GM23338 (cell line): ENCODE data around the gene BCAR3. TPM values are rescaled to one million over a fixed set of nuclear protein-coding genes. Genes with fewer than 3 reads are reported as not detected.

Experiments used
- ATAC-seq: fragments of 200-7000 bp; cut with Tn5 transposase; 3 replicates; pipeline ENCODE4 v1.9.1; 2020
- DNase-seq: peaks from one replicate; pipeline ENCODE4 v3.0.0-alpha.2; 2015; ENCODE audit warnings: low spot score
- H2AFZ ChIP-seq: fragments of 200-600 bp; sonication (generic); 2 replicates; pipeline ENCODE4 v1.8.0; 2016; ENCODE audit warnings: antibody characterized with exemption, mild to moderate bottlenecking, moderate library complexity
- H3F3A ChIP-seq: fragments of 200-600 bp; sonication (generic); replicated peaks from 2 replicates; pipeline ENCODE4 v1.8.0; 2017; ENCODE audit warnings: antibody characterized with exemption, mixed run types, low read depth
- H3K27ac ChIP-seq: fragments of 200-600 bp; sonication (generic); 2 replicates; pipeline ENCODE4 v1.6.1; 2016; ENCODE audit warnings: low read depth
- H3K27me3 ChIP-seq: fragments of 200-600 bp; sonication (generic); 2 replicates; pipeline ENCODE4 v1.8.0; 2016; ENCODE audit warnings: mild to moderate bottlenecking, mixed run types, moderate library complexity; ENCODE audit not compliant: insufficient read depth
- H3K36me3 ChIP-seq: fragments of 200-600 bp; sonication (generic); 2 replicates; pipeline ENCODE4 v1.8.0; 2016; ENCODE audit warnings: mild to moderate bottlenecking; ENCODE audit not compliant: insufficient read depth
- H3K4me1 ChIP-seq: fragments of 200-600 bp; sonication (generic); 2 replicates; pipeline ENCODE4 v1.8.0; 2016; ENCODE audit warnings: mild to moderate bottlenecking, moderate library complexity; ENCODE audit not compliant: insufficient read depth
- H3K4me2 ChIP-seq: fragments of 200-600 bp; sonication (generic); 2 replicates; pipeline ENCODE4 v1.7.1; 2017; ENCODE audit warnings: mixed run types
- H3K4me3 ChIP-seq: fragments of 200-600 bp; sonication (generic); 2 replicates; pipeline ENCODE4 v1.6.1; 2016; ENCODE audit warnings: mixed run types
- H3K79me2 ChIP-seq: fragments of 200-600 bp; sonication (generic); replicated peaks from 2 replicates; pipeline ENCODE4 v1.8.0; 2017; ENCODE audit warnings: mild to moderate bottlenecking; ENCODE audit not compliant: insufficient read depth
- H3K9me2 ChIP-seq: fragments of 200-600 bp; sonication (generic); 2 replicates; pipeline ENCODE4 v1.8.0; 2017; ENCODE audit not compliant: insufficient read depth
- H4K20me1 ChIP-seq: fragments of 200-600 bp; sonication (generic); replicated peaks from 2 replicates; pipeline ENCODE4 v1.8.0; 2017; ENCODE audit warnings: mild to moderate bottlenecking; ENCODE audit not compliant: insufficient read depth
- H3K27ac Mint-ChIP-seq: 2 replicates; pipeline ENCODE4 v1.8.0; 2020; ENCODE audit warnings: inconsistent platforms, mild to moderate bottlenecking, moderate library complexity, mixed read lengths
- H3K27me3 Mint-ChIP-seq: 3 replicates; pipeline ENCODE4 v1.8.0; 2022; ENCODE audit warnings: low read depth, mild to moderate bottlenecking, moderate library complexity, mixed read lengths, inconsistent platforms; ENCODE audit not compliant: insufficient read depth, poor library complexity
- H3K36me3 Mint-ChIP-seq: 3 replicates; pipeline ENCODE4 v1.8.0; 2021; ENCODE audit warnings: low read depth, mild to moderate bottlenecking, inconsistent platforms, moderate library complexity, mixed read lengths
- H3K4me1 Mint-ChIP-seq: 3 replicates; pipeline ENCODE4 v1.8.0; 2020; ENCODE audit warnings: mild to moderate bottlenecking, inconsistent platforms, mixed read lengths
- H3K4me3 Mint-ChIP-seq: 3 replicates; pipeline ENCODE4 v1.8.0; 2021; ENCODE audit warnings: moderate library complexity, mild to moderate bottlenecking, inconsistent platforms, mixed read lengths
- H3K9me3 Mint-ChIP-seq: 3 replicates; pipeline ENCODE4 v1.8.0; 2020; ENCODE audit warnings: moderate library complexity, mild to moderate bottlenecking, inconsistent platforms, mixed read lengths
- CREB1 ChIP-seq: fragments of 250-450 bp; sonication (Bioruptor Pico); IDR thresholded peaks from 2 replicates; pipeline ENCODE4 v1.5.0; 2020; ENCODE audit warnings: low read depth, mild to moderate bottlenecking, moderate library complexity
- CTCF ChIP-seq, 2 experiments: fragments of 200-600 bp in 1 of 2; sonication (generic) in 1 of 2; conservative IDR thresholded peaks; 2 replicates each; pipeline versions ENCODE4 v1.5.1 to v1.6.1; 2016 to 2017; ENCODE audit warnings: antibody characterized with exemption in 2 of 2, low read depth in 2 of 2, mild to moderate bottlenecking in 2 of 2, moderate library complexity in 1 of 2
- EZH2 ChIP-seq: fragments of 200-600 bp; sonication (generic); IDR thresholded peaks from one replicate; pipeline ENCODE4 v1.8.0; 2017; ENCODE audit warnings: antibody characterized with exemption, mild to moderate bottlenecking, low read depth; ENCODE audit not compliant: unreplicated experiment
- EZH2phosphoT487 ChIP-seq: fragments of 200-600 bp; sonication (generic); IDR thresholded peaks from one replicate; pipeline ENCODE4 v1.8.1; 2018; ENCODE audit warnings: antibody characterized with exemption; ENCODE audit not compliant: unreplicated experiment
- NANOG ChIP-seq: IDR thresholded peaks from 2 replicates; pipeline ENCODE4 v1.6.1; 2016; ENCODE audit warnings: antibody characterized with exemption, borderline replicate concordance
- POLR2AphosphoS5 ChIP-seq: IDR thresholded peaks from 2 replicates; pipeline ENCODE4 v1.6.1; 2016; ENCODE audit warnings: antibody characterized with exemption, low read depth
- ZNF114 ChIP-seq: fragments of 250-450 bp; sonication (Bioruptor Pico); IDR thresholded peaks from 2 replicates; pipeline ENCODE4 v1.5.0; 2020; ENCODE audit warnings: mild to moderate bottlenecking, moderate library complexity
- ZNF331 ChIP-seq: fragments of 250-450 bp; sonication (Bioruptor Pico); IDR thresholded peaks from 2 replicates; pipeline ENCODE4 v1.5.0; 2020; ENCODE audit warnings: low read depth, mild to moderate bottlenecking, moderate library complexity
- polyA plus RNA-seq: library from polyadenylated mRNA; unstranded; fragments of >200 nt; fragmentation: Nextera tagmentation; extraction: Ambion mirVana; gene quantifications from 2 replicates; pipeline ENCODE4 v1.2.1, GENCODE V29; 2016
- total RNA-seq: library from RNA; depleted of rRNA; stranded (reverse); fragments of >200 nt; shearing (Covaris generic); gene quantifications from 2 replicates; pipeline ENCODE4 v1.2.3, GENCODE V29; 2014
- TF ChIP-seq, protein P1 (sequence below): IDR thresholded peaks from one replicate; pipeline ENCODE4 v1.6.1; 2018; ENCODE audit warnings: antibody characterized with exemption; ENCODE audit not compliant: unreplicated experiment
- TF ChIP-seq, protein P2 (sequence below): IDR thresholded peaks from 2 replicates; pipeline ENCODE4 v1.6.1; 2016; ENCODE audit warnings: antibody characterized with exemption

Gene BCAR3
- total and polyA plus RNA-seq, 2 experiments from 2014 or later: 5.5 to 9.7 TPM

DNA sequence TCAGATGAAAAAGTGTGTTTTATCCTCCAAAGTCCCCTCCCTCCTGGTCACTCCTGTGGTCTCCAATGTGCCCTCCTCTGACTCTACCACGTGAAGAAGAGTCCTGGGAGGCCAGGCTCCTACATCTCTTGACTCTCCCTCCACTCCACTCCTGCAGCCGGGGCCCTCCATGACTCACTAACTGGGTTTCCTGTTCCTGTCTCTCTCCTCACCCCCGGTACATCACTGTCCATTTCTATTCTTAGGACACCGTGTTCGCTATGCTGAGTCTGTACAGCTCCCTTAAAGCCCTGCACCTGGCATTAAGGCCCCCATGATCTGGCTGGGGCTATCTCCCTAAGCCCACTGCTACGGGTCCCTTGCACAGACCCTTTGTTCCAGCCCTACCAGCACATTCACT lies 93.4 kb downstream of the BCAR3 start (continued):
- TF ChIP-seq, protein P1, sequence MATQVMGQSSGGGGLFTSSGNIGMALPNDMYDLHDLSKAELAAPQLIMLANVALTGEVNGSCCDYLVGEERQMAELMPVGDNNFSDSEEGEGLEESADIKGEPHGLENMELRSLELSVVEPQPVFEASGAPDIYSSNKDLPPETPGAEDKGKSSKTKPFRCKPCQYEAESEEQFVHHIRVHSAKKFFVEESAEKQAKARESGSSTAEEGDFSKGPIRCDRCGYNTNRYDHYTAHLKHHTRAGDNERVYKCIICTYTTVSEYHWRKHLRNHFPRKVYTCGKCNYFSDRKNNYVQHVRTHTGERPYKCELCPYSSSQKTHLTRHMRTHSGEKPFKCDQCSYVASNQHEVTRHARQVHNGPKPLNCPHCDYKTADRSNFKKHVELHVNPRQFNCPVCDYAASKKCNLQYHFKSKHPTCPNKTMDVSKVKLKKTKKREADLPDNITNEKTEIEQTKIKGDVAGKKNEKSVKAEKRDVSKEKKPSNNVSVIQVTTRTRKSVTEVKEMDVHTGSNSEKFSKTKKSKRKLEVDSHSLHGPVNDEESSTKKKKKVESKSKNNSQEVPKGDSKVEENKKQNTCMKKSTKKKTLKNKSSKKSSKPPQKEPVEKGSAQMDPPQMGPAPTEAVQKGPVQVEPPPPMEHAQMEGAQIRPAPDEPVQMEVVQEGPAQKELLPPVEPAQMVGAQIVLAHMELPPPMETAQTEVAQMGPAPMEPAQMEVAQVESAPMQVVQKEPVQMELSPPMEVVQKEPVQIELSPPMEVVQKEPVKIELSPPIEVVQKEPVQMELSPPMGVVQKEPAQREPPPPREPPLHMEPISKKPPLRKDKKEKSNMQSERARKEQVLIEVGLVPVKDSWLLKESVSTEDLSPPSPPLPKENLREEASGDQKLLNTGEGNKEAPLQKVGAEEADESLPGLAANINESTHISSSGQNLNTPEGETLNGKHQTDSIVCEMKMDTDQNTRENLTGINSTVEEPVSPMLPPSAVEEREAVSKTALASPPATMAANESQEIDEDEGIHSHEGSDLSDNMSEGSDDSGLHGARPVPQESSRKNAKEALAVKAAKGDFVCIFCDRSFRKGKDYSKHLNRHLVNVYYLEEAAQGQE: no peak
- no peak for TF ChIP-seq CTCF (conservative IDR thresholded peaks at IDR 0.05; ENCODE audit: low read depth in 2 of 2)
- TF ChIP-seq ZNF331 (CRISPR knock-in tag): no peak
- no peak for TF ChIP-seq ZNF114 (CRISPR knock-in tag)
- TF ChIP-seq POLR2AphosphoS5: no peak
- no peak for TF ChIP-seq NANOG
- TF ChIP-seq, protein P2, sequence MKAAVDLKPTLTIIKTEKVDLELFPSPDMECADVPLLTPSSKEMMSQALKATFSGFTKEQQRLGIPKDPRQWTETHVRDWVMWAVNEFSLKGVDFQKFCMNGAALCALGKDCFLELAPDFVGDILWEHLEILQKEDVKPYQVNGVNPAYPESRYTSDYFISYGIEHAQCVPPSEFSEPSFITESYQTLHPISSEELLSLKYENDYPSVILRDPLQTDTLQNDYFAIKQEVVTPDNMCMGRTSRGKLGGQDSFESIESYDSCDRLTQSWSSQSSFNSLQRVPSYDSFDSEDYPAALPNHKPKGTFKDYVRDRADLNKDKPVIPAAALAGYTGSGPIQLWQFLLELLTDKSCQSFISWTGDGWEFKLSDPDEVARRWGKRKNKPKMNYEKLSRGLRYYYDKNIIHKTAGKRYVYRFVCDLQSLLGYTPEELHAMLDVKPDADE: no peak
- TF ChIP-seq EZH2: no peak

- Mint-ChIP-seq H3K27ac (no peak overlapping the region), H3K36me3 (peaks cover 25% of the 10 kb centered on the region)
- no peak for DNase-seq
- TF ChIP-seq CREB1 (CRISPR knock-in tag) (no peak), EZH2phosphoT487 (no peak)
- TF ChIP-seq, protein P1: no peak
Measured at GRCh38 chr1:93587354-93587753, 94.3 kb downstream of the BCAR3 start.

More at GRCh38 chr1:93587354-93587753, 94.3 kb downstream of the BCAR3 start:
- H3K4me1 ChIP-seq: peaks cover 11% of the 10 kb centered on the region; the same call in 1 of the 2 replicates
- no peak overlapping the region for H3K4me3 ChIP-seq
- H3K4me1 Mint-ChIP-seq: peaks cover 25% of the 10 kb centered on the region
- H3K4me3 Mint-ChIP-seq: no peak overlapping the region
- H3K36me3 ChIP-seq: no peaks in the 10 kb centered on the region; the same call in 1 of the 2 replicates
- H3F3A ChIP-seq: no peaks in the 10 kb centered on the region
- peaks cover 2% of the 10 kb centered on the region for H3K27me3 Mint-ChIP-seq
- no peaks in the 10 kb centered on the region for H3K9me3 Mint-ChIP-seq
- no peaks in the 10 kb centered on the region; the same call in 1 of the 2 replicates for H4K20me1 ChIP-seq
- H3K9me2 ChIP-seq: no peaks in the 10 kb centered on the region
- no peak overlapping the region for H3K27ac ChIP-seq
- no peaks in the 10 kb centered on the region for H3K79me2 ChIP-seq
- no peaks in the 10 kb centered on the region for H3K27me3 ChIP-seq
- H2AFZ ChIP-seq: no peak overlapping the region
- no peak overlapping the region for H3K4me2 ChIP-seq
- no peak for ATAC-seq
